MM.1S (cell line): ENCODE results near the gene ZNF516.

Source experiments
- EZH2phosphoT487 ChIP-seq: fragments of 300-600 bp; sonication (generic); IDR thresholded peaks from 2 replicates; pipeline ENCODE4 v1.6.1; 2018; ENCODE audit warnings: antibody characterized with exemption, low read length
- TF ChIP-seq, protein P1 (sequence below): fragments of 300-600 bp; sonication (generic); IDR thresholded peaks from 2 replicates; pipeline ENCODE4 v1.5.1; 2016; ENCODE audit warnings: antibody characterized with exemption, low read length, mixed read lengths

DNA sequence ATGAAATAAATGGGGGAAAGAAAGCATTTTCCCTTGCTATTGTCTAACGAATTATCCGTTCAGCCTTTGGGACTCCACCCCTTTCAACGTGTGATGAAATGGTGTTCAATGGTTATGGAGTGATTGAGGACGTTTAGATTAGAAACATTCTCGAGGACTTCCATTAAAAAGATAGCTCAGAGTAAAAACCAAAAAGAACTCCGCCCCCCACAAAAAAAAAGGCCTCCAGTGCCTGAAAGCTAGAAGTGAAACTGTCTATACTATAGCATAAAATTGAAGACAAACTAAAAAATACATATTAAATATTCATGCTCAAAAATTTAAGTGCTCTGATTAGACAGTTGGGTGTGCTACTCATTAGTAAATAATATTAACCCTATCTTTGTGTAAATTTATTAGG, 3.0 kb upstream of the ZNF516 start:
- no peak for TF ChIP-seq EZH2phosphoT487
- TF ChIP-seq, protein P1, sequence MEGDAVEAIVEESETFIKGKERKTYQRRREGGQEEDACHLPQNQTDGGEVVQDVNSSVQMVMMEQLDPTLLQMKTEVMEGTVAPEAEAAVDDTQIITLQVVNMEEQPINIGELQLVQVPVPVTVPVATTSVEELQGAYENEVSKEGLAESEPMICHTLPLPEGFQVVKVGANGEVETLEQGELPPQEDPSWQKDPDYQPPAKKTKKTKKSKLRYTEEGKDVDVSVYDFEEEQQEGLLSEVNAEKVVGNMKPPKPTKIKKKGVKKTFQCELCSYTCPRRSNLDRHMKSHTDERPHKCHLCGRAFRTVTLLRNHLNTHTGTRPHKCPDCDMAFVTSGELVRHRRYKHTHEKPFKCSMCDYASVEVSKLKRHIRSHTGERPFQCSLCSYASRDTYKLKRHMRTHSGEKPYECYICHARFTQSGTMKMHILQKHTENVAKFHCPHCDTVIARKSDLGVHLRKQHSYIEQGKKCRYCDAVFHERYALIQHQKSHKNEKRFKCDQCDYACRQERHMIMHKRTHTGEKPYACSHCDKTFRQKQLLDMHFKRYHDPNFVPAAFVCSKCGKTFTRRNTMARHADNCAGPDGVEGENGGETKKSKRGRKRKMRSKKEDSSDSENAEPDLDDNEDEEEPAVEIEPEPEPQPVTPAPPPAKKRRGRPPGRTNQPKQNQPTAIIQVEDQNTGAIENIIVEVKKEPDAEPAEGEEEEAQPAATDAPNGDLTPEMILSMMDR = no peak
